GM13977 (cell line): ENCODE results near the gene ZNF254.
"Not testable (repeated sequence)": the region's sequence is repeated elsewhere in the genome, so short reads cannot be mapped to it uniquely, and the experiment has no call there.

Source experiments
- DNase-seq: peaks from one replicate; pipeline ENCODE4 v3.0.0; 2012; ENCODE audit warnings: low spot score
- in situ Hi-C: fragments of 300-500 bp; cut with MboI; formaldehyde crosslinking; loops from one replicate; pipeline ENCODE4 v1.12.0; 2022; ENCODE audit warnings: low sequenced_read_pairs, low pct_unique_long_range_greater_than_20kb, mixed read lengths, inconsistent platforms; ENCODE audit not compliant: unreplicated experiment
- TF ChIP-seq, protein P1 (sequence below): IDR thresholded peaks from 2 replicates; pipeline ENCODE4 v1.5.1; 2012; ENCODE audit warnings: mild to moderate bottlenecking, control low read depth; ENCODE audit not compliant: insufficient read depth; ENCODE audit errors: extremely low read depth, missing control alignments

The ZNF254 gene

DNA sequence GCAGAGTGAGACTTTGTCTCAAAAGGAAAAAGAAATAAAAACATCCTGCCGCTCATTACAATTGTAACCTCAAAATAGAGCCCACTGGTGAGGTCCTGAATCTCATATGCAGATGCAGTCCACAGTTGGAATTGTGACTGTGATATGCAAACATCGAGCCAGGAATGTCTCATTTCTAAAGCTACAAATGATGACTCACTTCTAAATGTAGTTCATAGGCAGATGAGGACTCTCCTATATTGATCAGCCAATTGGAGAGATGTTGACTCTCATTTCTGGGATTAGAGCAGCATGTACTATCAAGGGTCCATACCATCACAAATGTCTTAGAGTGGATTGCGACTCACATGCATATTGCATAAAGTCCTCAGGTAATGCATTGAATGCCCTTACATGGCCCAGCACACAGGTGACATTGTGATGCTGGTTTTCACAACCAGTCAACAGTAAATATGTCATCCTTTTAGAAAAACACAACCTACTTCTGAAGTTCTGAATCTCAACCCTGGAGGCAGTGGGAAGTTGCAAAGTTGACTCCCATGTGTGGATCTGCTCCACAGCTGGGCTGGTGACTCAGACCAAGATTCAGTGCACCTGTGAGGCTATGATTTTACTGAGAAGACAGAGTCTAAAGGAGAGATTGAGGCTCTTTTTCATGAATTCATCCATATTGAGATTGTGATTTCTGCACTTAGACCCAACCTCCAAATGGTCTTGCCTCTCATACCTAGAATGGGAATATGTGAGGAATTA lies 16.9 kb upstream of the ZNF254 start:
- no peak for DNase-seq
- in situ Hi-C loops: no loop called here
- TF ChIP-seq, protein P1, sequence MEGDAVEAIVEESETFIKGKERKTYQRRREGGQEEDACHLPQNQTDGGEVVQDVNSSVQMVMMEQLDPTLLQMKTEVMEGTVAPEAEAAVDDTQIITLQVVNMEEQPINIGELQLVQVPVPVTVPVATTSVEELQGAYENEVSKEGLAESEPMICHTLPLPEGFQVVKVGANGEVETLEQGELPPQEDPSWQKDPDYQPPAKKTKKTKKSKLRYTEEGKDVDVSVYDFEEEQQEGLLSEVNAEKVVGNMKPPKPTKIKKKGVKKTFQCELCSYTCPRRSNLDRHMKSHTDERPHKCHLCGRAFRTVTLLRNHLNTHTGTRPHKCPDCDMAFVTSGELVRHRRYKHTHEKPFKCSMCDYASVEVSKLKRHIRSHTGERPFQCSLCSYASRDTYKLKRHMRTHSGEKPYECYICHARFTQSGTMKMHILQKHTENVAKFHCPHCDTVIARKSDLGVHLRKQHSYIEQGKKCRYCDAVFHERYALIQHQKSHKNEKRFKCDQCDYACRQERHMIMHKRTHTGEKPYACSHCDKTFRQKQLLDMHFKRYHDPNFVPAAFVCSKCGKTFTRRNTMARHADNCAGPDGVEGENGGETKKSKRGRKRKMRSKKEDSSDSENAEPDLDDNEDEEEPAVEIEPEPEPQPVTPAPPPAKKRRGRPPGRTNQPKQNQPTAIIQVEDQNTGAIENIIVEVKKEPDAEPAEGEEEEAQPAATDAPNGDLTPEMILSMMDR: no peak

DNA sequence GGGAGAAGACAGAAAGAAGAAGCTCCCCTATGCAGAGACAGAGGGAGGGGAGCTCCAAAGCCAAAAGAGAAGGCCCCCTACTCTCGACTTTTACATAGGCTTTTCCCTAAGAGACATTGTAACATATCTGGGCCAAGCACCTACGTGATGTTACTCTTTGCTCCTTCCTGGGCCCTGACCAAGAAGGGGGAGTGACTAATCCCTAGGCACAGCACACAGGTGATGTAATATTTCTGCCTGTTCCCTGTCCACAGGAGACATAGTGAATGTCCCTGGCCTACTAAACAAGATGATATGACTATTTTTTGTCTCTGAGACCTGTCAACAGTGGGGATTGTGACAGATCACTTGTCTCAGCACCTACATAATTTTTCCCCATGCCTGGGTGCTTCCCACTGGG lies 15.9 kb upstream of the ZNF254 start:
- in situ Hi-C loops: no loop called here
- DNase-seq: no peak
- TF ChIP-seq, protein P1: no peak

DNA sequence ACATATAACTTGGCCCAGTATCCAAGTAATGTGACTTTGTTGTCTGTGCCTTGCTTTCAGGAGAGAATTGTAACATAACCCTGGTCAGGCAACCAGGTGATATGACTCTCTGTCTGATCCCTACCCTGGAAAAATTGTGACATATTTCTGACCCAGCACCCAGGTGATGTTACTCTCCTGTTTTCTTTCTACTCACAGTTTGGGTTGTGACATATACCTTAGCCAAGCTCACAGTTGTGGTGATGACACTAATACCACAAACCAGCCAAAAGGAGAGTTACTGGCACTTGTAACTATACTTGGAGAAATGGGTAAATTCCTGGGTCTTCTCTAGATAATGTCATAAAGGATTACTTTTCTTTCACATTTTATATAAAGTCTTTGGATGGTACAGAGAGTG lies 14.3 kb upstream of the ZNF254 start:
- in situ Hi-C loops: no loop called here
- TF ChIP-seq, protein P1: no peak
- DNase-seq: no peak

DNA sequence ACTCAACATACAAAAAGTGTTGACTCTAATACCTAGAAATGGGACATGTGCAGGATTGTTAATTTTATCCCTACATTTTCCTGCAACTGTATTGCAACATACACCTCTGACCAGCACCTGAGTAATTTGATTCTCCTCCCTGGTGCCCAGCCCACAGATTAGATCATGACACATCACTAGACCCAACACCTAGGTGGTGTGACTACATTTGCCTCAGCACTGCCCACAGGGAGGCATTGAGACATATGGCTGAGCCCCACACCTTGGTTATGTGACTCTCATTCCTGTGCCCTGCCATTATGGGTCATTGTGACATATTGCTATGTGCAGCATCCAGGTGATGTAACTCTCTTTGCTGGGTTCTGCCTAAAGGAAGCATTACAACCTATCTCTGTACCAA lies 13.2 kb upstream of the ZNF254 start:
- DNase-seq: no peak
- in situ Hi-C loops: no loop called here
- TF ChIP-seq, protein P1: no peak

DNA sequence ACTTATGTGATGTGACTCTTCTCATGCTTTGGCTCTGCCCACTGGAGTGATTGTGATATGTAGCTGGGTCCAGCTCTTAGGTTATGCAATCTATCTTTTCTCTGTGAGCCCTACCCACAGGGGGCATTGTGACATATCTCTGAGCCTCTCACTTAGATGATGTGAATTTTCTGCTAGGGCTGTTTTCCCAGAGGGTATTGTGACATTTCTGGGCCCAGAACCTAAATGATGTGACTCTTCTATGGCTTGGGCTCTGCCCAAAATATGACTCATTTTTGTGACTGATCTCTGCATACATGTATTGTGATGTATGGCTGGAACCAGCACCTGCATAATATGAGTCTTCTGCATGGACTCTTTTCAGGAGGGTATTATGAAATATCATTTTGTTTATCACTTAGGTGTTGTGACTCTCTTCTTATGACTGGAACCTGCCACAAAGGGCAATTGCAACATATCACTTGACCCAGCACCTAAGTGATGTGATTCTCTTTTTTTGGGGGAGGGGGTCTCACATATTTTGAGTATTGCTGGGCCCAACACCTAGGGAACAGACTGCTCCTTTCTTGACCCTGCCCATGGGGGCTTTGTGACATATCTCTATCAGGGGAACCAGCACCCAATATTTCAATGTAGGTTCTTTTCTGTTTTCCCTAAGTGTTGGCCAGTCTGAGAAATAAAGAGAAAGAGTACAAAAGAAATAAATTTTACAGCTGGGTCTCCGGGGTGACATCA lies 12.1 kb upstream of the ZNF254 start:
- TF ChIP-seq, protein P1: no peak
- in situ Hi-C loops: no loop called here
- DNase-seq: no peak

DNA sequence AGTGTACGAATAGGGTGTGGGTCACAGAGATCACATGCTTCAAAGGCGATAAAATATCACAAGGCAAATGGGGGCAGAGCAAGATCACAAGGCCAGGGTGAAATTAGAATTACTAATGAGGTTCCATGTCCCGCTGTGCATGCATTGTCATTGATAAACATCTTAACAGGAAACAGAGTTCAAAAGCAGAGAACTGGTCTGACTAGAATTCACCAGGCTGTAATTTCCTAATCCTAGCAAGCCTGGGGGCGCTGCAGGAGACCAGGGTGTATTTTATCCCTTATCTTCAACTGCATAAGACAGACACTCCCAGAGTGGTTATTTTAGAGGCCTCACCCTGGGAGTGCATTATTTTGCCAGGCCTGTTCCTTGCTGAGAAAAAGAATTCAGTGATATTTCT lies 11.5 kb upstream of the ZNF254 start:
- not testable (repeated sequence) for DNase-seq

DNA sequence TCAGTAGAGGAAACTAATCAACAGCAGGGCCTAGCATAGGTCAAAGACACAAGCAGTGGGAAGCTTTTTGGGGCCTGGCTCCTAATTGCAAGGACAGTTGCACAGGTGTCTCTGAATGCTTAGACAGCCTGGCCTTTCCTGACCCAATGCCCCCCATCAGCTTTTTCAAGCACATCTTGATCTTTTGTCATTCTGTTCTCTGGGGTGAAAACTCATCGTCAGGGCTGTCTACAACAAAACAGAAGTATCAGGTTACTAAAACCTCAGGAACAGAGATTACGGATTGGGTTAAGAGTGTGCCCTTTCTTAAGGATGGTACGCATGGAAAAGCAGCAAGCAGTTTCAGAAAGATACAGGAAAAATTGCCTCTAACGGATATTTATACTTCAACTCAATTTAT lies 8.3 kb upstream of the ZNF254 start:
- TF ChIP-seq, protein P1: no peak
- DNase-seq: no peak
- in situ Hi-C loops: no loop called here

More for the DNA sequence above, 11.5 kb upstream of the ZNF254 start:
- in situ Hi-C loops: not testable (repeated sequence)
